Stimulated activated CD4-positive, alpha-beta T cell treated with anti-CD3 and anti-CD28 coated beads, Interleukin-4, amount 100 ng/mL, for 24 hours (primary cell): ENCODE results near the gene COA8.
"Not testable (repeated sequence)": the region's sequence is repeated elsewhere in the genome, so short reads cannot be mapped to it uniquely, and the experiment has no call there.

Experiments
- DNase-seq: peaks from one replicate; pipeline ENCODE4 v3.0.0-alpha.2; 2020

Gene COA8, protein sequence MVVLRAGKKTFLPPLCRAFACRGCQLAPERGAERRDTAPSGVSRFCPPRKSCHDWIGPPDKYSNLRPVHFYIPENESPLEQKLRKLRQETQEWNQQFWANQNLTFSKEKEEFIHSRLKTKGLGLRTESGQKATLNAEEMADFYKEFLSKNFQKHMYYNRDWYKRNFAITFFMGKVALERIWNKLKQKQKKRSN

DNA sequence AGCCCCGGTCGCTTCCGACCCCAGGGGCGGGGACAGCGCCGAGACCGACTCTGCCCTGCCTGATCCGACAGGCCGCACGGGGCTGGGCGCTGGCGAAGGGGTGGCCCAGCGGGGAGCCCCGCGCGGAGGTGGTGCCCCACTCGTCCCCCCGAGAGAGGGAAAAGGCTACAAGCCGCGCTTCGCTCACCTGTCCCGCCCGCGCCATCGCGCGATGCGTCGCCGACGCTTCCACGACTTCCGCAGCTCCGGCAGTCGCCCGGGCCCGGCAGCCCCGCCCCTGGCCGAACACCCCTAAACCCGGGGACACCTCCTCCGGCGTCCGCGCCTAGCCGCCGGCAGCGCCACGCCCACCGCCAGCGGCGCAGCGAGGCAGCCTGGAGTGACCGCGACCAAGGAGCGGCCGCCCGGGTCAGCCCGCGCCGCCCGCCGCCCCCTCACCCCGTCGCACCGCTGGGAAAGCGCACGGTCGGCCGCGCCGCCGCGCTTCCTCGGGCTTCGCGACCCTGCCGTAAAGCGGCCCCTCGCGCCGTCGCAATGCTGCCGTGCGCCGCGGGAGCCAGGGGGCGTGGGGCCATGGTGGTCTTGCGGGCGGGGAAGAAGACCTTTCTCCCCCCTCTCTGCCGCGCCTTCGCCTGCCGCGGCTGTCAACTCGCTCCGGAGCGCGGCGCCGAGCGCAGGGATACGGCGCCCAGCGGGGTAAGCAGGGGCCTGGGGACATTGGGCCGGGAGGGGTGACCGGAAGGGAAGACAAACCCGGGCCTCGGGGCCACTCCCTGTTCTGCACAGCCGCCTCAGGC is at the start of gene COA8, which contains the start of gene BAG5:
Gene COA8, plus strand, starts transcription at position 532 of the 797 bp plus-strand sequence. Its CDS starts 42 bp downstream, at position 574.
Gene BAG5, minus strand, starts transcription at position 229 of the 797 bp plus-strand sequence. CDS start 1,493 bp downstream, outside the sequence.
- DNase-seq: peak; percentile 86

DNA sequence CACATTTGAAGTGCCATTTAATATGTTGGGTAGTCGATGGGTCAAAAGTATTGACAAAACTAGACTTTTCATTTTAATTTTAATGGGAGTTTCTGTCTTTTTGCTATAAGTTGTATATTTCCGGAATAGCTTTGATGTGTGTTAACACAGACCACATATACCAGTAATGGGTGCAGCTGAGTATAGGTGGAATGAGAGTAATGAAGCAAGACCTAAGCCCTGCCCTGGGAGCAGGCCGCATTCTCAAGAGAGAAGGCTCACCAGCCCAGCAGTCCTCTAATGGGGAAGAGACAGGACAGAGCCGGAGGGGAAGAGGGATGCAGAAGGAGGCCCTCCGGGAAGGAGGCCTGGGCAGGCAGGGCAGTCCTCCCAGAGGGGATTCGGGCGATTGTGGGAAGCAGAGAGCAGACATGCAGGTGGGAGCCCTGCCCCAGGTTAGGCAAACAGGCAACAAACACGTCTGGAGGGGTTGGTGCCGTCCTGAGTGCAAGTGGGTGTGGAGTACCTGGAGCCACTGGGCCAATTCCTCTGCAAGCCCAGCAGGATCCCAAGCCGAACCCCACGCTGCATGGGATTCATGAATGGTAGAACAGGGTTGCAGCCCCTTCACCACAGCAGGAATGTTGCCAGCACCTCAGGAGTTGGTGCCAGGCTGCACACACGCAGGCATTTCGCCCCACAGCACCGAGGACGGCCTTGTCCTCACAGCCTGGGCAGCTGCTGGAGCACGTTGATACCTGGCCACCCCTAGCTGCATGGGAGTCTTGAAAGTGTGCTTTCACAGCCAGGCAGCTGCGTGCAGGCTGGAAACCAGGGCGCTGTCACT is 48.0 kb upstream of the COA8 start:
- no peak for DNase-seq

DNA sequence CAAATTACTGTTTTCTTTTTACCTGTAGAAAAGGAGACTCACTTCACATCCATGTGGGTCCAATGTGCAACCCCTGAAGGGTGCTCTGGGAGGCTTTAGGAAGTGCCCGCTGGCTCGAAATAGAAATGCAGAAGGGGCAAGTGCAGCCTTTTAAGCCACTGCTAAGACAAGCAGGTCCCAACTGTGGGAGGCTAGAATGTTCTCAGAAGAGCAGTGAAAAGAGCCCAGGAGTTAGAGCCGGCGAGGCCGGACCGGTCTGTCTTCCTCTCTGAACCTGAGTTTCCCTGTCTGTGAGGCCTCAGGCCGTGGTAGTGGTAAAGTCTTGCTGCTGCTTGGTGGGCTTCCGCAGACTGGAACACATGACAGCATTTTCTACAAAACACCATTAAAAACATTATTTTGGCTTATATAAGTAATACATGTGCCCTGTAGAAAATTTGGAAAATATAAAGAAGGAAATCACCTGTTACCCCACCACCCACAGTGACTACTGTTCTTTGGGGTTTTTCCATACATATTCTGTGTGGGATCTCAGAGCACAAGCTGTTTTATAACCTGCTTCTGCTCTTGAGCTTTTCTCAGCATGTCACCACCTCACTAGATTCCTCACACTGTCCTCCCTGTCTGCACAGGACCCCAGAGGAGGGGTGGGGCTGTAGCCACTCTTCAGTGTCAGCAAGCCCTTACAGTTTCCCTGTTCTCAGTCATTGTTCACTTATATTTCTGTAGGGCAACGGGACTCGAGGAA is 46.2 kb upstream of the COA8 start:
- no peak for DNase-seq

DNA sequence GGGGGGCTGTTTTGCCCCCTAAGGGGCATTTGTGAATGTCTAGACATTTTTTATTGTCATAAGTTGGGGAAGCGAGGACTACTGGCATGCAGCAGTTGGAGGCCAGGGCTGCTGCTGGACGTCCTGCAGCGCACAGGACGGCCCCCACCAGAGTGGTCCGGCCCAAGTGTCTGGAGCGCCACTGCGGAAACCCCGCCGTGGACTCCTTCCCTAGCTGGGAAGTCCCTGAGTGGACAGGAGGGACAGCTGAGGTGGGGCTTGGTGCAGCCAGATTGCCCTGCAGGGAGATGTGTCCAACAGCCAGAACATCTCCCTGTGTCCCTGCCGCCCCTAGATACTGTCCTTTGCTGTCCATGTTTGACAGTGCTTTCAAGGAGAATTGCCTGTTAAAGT is 45.6 kb upstream of the COA8 start:
- DNase-seq: no peak

DNA sequence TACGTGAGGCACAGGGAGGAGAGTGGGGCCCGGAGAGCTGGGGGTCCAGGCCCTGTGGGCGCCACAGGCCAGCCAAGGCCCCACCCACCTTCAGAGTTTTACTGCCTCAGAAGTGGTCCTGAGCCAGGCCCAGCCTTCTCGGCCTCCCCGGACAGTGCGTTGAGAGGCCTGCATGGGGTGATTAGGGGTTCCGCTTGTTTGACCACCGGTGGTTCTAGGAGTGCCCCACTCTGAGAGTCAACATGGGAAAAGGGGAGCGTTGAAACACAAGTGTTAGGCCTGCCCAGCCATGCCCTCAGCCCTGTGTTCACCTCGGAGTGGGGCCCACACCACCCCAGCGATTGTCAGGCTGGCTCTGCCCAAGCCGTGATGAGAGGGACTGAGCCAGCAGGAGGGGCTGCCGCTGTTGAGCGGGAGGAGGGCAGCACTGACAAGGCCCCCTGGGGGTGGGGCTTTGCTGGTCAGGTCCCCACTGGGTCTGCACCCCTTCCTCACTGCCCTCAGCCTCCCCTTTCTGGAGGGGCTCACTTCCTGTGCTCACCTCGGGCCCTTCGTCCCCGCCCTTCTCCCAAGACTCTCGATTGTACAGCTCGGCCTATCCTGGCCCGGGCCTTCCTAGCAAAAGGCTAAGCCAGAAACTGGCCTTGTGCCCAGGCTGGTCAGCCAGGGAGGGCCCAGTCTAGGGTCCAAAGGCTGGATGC is 44.9 kb upstream of the COA8 start:
- no peak for DNase-seq

DNA sequence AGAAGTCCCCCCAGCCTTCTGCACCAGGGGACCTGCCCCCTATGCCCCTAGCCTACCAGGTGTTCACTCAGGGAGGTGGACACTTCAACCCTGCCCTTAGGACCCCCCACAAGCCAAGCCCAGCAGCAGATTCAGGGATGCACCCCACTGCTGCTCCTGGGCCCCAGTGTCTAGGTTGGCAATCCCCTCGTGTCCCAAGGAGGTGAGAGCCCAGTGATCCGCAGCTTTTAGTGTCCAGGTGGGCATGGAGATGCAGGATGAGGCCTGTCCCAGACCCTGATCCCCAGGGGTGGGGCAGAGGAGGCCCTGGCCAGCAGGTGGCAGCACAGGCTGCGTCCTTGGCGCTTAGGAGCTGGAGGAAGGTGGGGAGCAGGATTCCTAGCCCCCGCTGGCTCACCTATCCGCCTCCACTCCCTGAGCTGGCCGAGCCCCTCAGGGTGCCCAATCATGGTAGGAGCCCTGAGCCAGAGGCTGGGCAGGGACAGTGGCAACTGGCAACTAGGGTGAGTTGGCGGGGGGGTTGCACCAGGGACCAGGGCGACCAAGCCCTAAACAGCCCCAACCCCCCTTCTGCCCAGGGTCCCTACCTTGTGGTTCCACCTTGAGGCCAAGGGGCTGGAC is 44.2 kb upstream of the COA8 start:
- DNase-seq: peak; percentile 58

DNA sequence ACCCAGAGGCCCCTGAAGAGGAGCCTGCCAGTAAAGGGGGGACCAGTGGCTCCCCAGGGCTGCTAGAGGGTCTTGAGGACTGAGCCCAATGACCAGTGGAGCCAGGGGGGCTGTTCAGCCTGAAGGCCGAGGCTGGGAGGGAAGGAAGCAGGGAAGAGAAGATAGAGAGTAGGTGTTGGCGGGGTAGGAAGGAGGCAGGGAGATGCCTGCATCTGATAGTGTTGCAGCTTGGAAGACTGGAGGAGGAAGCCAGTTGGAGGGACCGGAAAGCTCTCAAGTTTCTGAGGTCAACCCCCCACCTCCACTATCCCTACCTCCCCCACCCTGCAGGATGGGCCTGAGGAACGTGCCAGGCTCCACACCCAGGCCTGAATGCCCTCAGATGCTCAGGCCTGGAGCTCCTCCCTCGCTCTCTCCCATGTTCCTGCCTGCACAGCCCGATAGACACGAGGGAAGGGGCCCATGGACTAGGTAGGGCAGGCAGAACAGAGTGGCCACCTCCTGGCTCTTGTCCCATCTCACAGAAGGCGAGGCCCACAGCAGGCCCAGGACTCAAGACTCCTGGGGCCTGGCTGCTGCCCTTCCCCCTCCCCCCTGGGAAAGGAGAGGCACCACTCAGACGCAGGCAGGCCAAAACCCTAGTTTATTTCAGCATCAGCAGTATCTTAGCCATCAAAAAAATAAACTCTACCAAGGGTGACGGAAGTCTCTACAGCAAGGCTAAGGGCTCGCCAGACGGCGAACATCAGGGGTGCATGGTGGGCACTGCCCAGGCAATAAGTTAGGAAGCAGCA is 43.5 kb upstream of the COA8 start:
- no peak for DNase-seq

DNA sequence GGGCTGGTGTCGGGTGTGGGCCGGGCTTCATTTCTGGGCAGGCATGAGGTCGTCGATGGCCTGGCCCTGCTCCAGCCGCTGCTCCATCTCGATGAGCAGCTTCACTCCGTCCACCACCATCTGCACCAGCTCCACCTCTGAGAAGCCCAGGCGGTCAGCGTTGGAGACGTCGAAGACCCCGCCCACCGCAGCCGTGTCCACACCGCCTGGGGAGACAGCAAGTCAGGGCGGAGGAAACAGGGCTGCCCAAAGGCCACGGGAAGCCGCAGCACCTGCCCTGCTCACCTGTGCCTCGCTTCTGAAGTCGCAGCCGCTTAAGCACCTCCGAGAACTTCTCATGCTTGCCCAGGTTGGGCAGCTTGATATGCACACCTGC is 42.9 kb upstream of the COA8 start:
- DNase-seq: no peak

DNA sequence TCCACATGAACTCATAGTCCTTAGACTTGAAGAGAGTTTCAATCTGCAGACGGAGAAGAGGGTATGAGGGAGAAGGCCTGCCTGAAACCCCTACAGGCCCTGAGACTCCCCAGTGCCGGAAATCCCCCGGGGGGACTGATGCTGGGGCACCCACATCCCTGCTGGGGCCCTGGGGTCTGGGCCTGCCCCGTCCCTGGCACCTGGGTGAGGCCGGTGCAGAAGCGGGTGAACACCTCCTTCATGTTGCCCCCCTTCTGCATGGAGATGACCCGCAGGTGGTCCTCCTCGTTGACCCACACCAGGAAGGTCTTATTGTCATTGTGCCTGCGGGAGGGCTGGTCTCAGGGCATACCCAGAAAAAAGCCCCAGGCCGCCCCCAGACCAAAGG is 42.5 kb upstream of the COA8 start:
- DNase-seq: no peak

DNA sequence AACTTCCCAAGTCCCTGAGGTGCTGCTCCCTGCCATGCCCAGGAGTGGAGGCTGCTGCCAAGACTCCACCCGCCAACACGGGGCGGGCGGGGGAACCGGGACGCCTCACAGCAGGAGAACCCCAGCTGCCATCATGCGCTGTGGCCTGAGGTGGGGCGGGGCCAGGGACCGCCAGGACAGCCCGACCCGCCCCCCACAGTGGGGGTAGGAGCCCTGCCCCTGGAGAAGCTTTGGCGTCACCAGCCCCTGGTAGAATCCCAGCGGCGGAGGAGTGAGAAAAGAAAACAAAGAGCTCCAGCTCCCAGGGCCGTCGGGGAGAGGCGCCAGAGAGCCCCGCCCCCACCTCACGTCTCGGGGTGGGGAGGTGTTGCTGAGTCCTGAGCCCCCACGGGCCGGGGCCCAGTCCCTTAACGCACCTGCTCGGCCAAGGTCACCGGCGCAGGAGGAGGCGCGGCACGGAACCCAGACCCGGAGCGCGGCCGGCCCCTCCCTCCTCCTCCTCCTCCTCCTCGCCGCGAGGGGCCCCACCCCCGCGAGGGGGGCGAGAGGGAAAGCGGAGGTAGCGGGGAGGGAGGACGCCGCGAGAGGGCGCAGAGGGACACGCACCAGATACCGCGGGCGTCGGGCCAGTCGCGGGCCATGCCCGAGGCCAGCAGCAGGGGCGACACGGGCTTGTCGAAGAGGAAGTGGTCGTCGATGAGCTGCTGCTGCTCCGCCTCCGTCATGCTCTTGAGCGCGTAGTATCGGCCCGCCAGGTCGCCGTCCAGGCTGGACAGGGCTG is 41.9 kb upstream of the COA8 start:
- peak; percentile 52 for DNase-seq

DNA sequence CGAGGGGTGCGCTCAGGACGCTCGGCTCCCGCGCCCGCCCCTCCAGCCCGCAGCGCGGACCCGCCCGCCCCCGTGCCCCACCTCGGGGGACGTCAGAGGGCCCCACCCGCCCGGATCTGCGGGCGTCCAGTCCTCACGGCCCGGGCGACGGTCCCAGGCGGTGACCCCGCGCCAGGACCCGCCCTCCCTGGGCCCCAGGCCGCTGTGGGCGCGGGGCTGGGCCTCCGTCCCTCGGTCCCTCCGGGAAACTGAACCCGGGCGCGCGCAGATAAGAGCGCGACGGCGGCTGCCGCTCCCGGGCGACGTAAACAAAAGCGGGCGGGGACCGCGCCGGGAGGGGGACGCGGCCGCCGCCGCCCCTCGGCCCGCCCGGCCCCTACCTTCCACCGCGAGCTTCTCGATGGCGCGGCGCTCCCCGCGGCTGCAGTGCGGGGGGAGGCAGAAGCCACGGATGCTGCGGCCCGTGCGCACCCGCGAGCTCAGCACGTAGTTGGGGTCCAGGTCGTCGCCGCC is 41.3 kb upstream of the COA8 start:
- no peak for DNase-seq

DNA sequence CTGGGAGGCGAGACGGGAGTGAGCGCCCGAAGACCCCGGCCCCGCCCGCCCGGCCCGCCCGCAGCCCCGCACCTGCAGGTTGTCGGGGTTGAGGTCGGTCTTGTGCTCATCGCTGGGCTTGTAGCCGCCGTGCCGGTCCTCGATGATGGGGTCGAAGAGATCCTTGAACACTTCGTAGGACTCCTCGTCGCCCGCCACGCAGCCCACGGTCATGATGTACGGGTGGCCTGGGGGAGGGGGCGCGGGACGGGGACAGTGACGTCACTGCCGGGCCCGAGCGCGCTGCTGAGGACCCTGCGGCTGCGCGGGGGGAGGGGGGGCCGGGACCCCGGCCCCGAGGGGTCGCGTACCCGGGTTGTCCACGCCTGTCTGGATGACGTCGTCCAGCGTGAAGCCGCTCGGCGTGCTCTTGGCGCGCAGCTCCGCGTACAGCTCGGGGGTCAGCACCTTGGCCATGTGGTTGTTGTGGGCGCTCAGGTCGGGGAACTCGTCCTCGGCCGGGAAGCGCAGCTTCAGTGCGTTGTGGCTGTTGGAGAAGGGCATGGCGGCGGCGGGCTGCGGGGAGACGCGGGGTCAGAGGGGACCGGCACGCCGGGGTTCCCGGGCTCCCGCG is 40.7 kb upstream of the COA8 start:
- DNase-seq: no peak

DNA sequence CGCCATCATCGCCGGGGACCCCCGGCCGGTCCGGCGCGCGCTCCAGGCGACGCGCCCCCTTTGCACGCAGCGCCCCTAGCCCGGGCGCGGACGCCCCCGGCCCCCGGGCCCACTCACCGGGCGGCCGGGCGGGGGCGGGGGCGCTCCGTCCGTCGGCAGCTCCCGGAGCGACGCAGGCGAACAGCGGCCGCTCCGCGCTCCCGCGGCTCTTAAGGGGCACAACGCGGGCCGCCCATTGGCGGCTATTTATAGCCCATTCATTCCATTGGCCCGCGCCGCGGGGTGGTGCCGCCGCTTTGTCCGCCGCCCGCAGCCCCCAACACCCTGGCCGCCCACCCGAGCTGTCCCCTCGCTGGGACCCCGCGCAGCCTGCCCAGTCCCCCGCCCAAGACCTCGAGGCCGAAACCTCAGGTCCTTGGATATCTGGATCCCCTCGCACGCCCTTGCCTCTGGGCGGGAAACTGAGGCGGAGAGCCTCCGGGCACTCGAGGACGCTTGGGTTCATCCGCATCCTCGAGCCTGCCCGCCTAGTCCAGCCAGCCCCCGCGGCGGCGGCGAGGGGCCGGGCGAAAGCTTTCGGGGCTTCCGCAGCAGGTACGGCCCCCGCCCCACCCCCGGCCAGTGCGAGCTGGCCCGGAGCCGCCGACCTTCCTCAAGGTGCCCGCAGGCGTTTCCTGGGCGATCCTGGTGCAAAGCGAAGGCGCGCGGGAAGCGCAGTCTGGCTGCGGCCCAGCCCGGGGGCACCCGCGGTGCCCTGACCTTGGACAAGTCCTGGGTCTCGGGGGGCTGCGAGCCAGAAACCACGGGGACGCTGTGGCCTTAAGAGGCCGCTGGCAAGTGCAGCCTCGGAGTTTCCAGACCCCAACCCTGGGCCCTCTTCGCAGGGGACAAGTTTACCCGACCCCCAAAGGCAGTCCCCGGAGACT is 39.8 kb upstream of the COA8 start, which contains the start of gene CKB:
Gene CKB, minus strand, starts transcription at position 182 of the 926 bp plus-strand sequence. CDS start 337 bp downstream, outside the sequence.
- no peak for DNase-seq

DNA sequence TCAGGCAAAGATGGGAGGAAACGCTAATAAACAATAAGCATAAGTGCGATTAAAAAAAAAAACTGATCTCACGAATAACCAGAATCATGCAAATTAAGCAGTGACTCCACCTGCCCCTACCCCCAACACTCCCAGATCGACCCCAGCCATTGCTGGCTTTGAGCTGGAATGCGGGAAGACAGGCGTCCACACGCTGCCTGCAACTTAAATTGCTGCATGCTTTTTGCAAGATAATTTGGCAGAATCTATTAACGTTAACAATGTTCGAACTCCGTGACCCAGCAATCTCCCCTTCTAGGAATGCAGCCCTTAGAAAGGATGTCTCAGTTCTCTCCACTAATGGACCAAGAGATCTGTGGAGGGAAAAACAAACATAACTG is 39.2 kb upstream of the COA8 start:
- DNase-seq: no peak

DNA sequence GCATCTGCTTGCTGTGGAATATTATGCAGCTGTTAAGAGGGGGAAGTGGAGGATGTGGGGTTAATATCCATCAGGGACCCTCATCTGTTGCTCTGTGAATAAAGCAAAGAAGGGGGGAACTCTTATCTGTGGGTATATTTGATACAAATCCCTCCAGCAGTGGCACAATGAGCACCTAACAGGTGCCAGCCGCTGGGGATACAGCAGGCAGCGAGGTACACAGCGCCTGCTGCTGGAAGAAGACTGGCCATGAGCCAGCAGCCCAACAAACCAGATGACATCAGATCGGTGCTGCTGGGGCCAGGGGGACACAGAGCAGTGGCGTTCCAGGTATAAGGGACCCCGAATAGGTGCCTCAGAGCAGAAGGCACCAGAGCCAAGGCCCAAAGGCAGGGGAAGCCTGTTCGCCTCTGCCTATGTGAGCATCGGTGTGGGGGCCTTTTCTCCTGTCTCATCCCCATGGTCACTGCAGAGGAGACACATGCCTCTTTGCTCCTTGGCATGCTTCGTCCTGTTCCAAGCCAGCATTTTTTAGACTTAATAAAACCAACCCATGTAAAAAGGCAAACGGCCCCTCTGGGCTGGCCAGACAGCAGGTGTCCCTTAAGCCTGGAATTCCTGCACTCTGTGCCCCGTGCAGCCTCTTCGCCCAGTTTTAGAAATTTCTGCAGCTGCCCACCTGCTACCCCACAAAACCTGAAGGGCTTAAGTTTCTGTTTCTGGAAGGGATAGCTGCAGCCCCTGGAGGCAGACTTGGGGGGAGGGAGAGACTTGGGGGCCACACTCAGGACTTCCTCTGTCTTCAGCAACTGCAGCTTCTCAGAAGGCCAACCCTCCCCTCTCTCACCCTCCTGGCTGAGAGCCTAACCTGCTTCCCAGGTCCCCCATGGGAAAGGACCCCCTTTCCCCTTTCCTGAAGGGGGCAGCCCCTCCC is 38.5 kb upstream of the COA8 start:
- no peak for DNase-seq

DNA sequence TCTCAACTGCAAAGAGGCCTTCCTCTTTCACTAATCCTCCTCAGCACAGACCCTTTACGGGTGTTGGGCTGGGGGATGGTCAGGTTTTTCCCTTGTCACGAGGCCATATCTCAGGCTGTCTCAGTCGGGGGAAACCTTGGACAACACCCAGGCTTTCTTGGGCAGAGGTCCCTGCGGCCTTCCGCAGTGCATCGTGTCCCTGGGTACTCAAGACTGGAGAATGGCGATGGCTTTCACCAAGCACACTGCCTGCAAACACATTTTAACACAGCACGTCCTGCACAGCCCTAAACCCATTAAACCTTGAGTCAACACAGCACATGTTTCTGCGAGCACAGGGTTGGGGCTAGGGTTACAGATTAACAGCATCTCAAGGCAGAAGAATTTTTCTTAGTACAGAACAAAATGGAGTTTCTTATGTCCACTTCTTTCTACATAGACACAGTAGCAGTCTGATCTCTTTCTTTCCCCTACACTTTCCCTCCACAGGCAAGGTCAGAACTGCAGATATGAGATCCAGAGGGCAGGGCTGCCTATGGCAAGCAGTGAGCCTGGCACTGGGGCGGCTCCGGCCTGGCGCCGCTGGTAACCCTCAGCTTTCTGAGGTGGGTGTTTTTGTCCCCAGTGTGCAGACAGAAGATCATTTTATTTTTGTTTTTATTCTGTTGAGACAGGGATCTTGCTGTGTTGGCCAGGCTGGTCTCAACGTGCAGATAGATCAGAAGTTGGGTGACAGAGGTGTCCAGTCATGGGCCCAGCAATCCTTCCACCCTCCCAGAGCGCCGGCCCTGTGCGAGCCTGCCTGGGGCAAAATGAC is 37.1 kb upstream of the COA8 start:
- DNase-seq: not testable (repeated sequence)
